Erythroblast (primary cell): ENCODE data around the gene PTK6.
A peak's percentile ranks its signal among the peaks of the same experiment; 100 is the strongest.

Experiments used
- DNase-seq, 2 experiments: peaks; one replicate each; lab custom pipeline; 2025; lab: John Stamatoyannopoulos, UW
- GATA1 ChIP-seq: IDR thresholded peaks from 2 replicates; pipeline ENCODE4 v1.6.1; 2011; ENCODE audit warnings: low read depth, mild to moderate bottlenecking, control low read depth, low read length, moderate library complexity
- POLR2A ChIP-seq: IDR thresholded peaks from 2 replicates; pipeline ENCODE4 v1.6.1; 2011; ENCODE audit warnings: mild to moderate bottlenecking, low read length

PTK6 gene

GRCh38 chr20:63500151-63500901 is 36.9 kb downstream of the PTK6 start:
- DNase-seq = no peak
- no peak for TF ChIP-seq POLR2A
- no peak for TF ChIP-seq GATA1

DNA sequence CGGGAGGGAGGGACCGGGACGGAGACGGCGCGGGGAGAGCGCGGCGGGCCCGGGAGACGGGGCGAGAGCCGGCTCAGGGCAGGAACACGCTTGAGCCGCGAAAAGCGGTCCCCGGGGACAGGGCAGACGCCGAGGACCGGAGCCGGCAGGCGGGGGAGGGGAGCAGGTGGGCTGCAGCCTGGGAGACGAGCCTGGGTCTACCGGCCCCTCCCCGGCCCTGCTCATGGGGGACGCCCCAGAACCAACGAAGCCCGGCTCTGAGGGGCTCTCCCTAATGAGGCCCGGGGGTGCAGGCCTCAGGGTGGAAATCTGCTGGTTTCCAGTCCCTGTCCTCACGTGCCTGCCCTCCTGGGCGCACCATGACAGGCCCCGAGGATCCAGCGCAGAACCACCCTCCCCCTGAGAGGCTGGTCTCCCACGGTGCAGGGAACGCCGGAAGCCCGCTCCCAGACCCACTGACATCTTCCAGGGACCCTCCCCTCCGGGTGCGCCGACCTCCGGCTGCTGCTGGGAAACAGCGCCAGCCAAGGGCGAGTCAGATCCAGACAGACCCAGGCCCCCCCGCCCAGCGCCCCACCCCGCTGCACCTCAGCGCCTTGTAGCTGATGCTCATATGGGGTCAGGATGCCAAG is 37.7 kb downstream of the PTK6 start:
- TF ChIP-seq POLR2A = no peak
- TF ChIP-seq GATA1 = no peak

DNA sequence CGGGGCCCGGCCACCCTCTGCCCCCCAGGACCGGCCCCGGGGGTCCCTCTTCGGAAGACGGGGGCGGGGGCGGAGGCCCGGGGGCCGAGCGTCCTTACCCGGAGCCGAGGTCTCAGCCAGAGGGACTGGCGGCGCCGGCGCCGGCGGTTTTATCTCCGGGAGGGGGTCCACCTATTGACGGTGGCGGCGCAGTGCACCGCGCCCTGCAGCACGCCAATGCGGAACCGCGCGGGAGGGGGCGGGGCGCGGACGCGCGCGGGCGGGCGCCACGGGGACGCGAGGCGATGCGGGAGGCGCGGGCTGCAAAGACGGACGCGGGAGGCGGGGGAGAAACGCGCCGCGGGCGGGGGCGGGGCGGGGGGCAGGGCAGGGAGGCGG is 38.2 kb downstream of the PTK6 start, which contains the start of gene EEF1A2:
Gene EEF1A2, minus strand, starts transcription at position 124 of the 378 bp plus-strand sequence. CDS start 1,320 bp downstream, outside the sequence.
- TF ChIP-seq GATA1 = no peak
- TF ChIP-seq POLR2A = no peak
- peak; percentile 37 to 52 for DNase-seq

More for the DNA sequence above, 37.7 kb downstream of the PTK6 start:
- DNase-seq = no peak

GRCh38 chr20:63497946-63498935 is 38.9 kb downstream of the PTK6 start:
- no peak for TF ChIP-seq GATA1
- TF ChIP-seq POLR2A = no peak

DNA sequence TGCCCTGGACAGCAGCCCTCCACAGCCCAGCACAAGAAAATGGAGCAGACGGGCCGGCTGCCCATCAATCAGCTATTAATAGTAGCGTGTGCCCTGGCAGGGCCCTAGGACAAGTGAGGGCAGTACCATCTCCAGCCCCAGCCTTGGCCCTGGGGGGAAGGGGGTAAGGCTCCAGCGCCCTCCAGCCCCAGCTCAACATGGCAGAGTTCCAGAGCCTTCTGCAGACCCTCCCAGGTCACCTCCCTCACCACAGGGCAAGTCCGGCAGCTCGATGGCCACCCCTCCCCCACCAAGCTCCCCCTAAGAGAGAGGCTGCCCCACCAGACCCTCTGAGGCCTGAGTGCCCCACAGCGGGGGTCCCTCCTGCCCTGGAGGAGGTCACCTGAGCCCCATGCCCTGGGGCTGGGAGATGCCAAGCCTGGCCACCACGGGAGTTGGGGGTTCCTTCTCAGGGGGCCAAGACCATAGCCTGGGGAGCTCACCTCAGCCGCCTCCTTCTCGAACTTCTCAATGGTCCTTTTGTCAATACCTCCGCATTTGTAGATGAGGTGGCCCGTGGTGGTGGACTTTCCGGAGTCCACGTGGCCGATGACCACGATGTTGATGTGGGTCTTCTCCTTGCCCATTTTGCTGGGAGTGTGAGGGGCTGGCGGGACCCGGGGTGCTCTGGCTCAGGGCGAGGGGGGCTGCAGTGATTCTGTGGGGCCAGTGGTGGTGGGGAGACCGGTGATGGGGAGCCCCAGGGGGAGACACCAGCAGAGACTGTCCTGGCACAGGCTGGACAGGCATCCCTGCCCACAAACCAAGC is 39.8 kb downstream of the PTK6 start:
- TF ChIP-seq POLR2A (no peak), GATA1 (no peak)
- DNase-seq = no peak

More at GRCh38 chr20:63497946-63498935, 38.9 kb downstream of the PTK6 start:
- DNase-seq = no peak

GRCh38 chr20:63496596-63497120 is 40.5 kb downstream of the PTK6 start:
- no peak for TF ChIP-seq POLR2A
- TF ChIP-seq GATA1 = no peak
- no peak for DNase-seq

GRCh38 chr20:63495741-63496595 is 41.2 kb downstream of the PTK6 start:
- no peak for TF ChIP-seq GATA1
- DNase-seq = peak; percentile 58 to 80

DNA sequence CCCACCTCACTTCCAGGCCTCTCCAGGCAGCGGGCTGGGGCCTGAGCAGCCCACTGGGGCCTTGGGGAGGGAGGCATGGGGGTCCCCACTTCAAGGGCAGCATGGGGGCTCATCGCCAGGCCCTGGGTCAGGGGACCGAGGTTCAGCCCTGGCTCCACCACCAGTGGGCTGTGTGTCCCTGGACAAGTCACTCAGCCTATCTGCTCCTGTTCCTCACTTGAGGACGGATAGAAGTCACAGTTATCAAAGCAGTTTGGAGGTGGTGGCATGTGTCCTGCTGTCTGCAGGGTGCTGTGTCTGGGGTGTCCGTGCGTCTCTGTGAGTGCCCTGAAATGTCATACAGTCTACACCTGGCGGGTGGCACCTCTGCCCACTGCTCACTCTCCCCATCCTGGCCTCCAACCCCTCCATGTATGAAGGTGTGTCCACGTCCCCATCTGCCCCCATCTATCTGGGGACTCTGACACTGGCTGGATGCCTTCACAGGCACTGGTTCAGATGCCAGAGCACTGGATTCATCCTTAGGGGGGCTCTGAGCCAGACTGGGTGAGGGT is 41.9 kb downstream of the PTK6 start:
- no peak for TF ChIP-seq POLR2A
- no peak for TF ChIP-seq GATA1
- no peak for DNase-seq

DNA sequence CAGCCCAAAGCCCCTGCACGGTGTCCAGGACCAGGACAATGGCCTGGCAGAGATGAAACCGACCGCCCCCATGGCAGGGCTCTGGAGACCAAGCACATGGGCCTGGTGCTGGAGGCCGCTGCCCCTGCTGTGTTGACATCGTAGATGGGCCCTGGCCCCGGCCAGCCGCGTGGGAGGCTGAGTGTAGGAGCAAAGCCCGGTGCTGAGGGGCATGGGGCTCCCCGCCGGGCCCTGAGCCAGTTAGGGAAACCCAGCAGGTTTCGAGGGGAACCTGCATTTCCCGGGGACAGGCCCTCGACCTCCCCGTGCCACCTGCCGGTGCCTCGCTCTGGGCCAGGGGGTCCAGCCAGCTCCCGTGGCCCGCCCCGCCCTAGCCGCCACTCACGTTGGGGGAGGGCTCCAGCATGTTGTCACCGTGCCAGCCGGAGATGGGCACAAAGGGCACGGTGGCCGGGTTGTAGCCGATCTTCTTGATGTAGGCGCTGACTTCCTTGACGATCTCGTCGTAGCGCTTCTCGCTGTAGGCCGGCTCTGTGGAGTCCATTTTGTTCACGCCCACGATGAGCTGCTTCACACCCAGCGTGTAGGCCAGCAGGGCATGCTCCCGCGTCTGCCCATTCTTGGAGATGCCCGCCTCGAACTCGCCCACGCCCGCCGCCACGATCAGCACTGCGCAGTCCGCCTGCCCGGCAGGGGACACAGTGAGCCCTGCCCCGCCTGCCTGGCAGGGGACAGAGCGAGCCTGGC is 42.6 kb downstream of the PTK6 start:
- no peak for DNase-seq
- TF ChIP-seq GATA1 (no peak), POLR2A (no peak)

DNA sequence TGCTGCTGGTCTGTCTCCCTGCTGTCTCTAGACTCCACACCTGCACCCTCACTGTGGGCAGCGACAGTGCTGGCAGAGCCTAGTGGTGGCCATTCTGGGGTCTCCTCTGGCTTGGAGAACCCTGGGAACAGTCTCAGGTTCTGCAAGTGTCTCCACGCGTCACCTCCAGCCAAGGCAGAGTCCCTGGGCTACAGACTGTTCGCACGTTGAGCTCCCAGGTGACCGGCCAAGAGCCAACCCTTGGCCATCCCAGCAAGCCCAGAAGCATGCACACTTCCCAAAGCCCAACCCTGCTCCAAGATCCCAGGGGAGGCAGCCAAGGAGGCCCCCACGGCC is 43.1 kb downstream of the PTK6 start:
- TF ChIP-seq POLR2A (no peak), GATA1 (no peak)
- DNase-seq = no peak

DNA sequence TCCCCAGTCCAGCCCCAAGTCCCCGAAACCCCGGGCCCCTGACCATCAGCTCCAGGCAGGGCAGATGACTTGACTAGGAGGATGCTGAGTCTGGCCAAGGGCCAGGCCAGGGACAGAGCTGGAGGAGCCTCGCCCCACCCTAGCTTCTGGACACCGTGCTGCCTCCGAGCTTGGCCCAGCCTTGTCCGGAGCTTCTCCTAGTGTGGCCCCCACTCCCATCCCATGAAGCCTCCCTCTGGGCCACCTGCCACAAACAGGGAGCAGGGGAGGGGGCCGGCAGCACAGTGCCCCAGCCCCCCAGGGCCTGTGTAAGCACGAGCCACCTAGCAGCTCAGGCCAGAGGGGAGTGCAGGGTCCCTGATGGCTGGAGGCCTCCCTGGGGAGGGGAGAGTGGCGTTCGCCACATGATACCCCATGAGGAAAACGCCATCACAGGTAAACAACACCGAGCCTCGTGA is 43.6 kb downstream of the PTK6 start:
- TF ChIP-seq POLR2A (no peak), GATA1 (no peak)
- no peak for DNase-seq
